Fibroblast of mammary gland (primary cell): ENCODE data around the gene SLCO2A1.

ENCODE experiments used
- DNase-seq: peaks from one replicate; pipeline ENCODE4 v3.0.0-alpha.2; 2010; ENCODE audit warnings: low read depth
- H3K4me3 ChIP-seq: 2 replicates; pipeline ENCODE4 v1.5.1; 2011; ENCODE audit warnings: low read depth, mild to moderate bottlenecking, low read length, moderate library complexity; ENCODE audit not compliant: control insufficient read depth
- CTCF ChIP-seq: conservative IDR thresholded peaks from 2 replicates; pipeline ENCODE4 v1.5.1; 2011; ENCODE audit warnings: low read depth, low read length, inconsistent platforms; ENCODE audit not compliant: control insufficient read depth, insufficient read depth

SLCO2A1 gene

GRCh38 chr3:133991637-133992036, 38.1 kb downstream of the SLCO2A1 start:
- no peak for DNase-seq
- no peak for TF ChIP-seq CTCF
- H3K4me3 ChIP-seq, result no peak overlapping the region

- peak; percentile 19 for DNase-seq
- no peak overlapping the region for H3K4me3 ChIP-seq
- no peak for TF ChIP-seq CTCF
Observed at GRCh38 chr3:133991209-133991608, 38.5 kb downstream of the SLCO2A1 start.

- no peak for TF ChIP-seq CTCF
- H3K4me3 ChIP-seq, result no peak overlapping the region
- no peak for DNase-seq
Observed at GRCh38 chr3:133989936-133990702, 39.6 kb downstream of the SLCO2A1 start.

- no peak for TF ChIP-seq CTCF
- no peak for DNase-seq
- no peak overlapping the region for H3K4me3 ChIP-seq
Observed at GRCh38 chr3:133988631-133989161, 41.0 kb downstream of the SLCO2A1 start.

- TF ChIP-seq CTCF, result no peak
- no peak for DNase-seq
- H3K4me3 ChIP-seq, result no peak overlapping the region
Observed at GRCh38 chr3:133987948-133988484, 41.7 kb downstream of the SLCO2A1 start.

GRCh38 chr3:133987136-133987535, 42.6 kb downstream of the SLCO2A1 start:
- no peak for DNase-seq
- no peak overlapping the region for H3K4me3 ChIP-seq
- no peak for TF ChIP-seq CTCF
